Stomach (tissue), 9 donors: Measurements from ENCODE around the gene GALR3. TPM values are rescaled to one million over a fixed set of nuclear protein-coding genes. Genes with fewer than 3 reads are reported as not detected.

Experiments
- DNase-seq, 2 donors: peaks; one replicate each; pipeline versions ENCODE4 v3.0.0 to v3.0.0-alpha.2; 2013 to 2019
- H3K27ac ChIP-seq, 5 donors: fragments of 200-600 bp in 4 of 5; sonication (generic) in 4 of 5; one replicate each; pipeline ENCODE4 v1.5.1; 2013 to 2019; ENCODE audit warnings: mild to moderate bottlenecking in 1 of 5, moderate library complexity in 1 of 5
- H3K27me3 ChIP-seq, 3 donors: fragments of 200-600 bp; sonication (generic); one replicate each; pipeline ENCODE4 v1.5.1; 2017 to 2019; ENCODE audit warnings: mixed run types in 1 of 3
- H3K36me3 ChIP-seq, 4 donors: fragments of 200-600 bp; sonication (generic); 1 replicate in 3 of 4; 2 replicates in 1 of 4; pipeline ENCODE4 v1.5.1; 2016 to 2019
- H3K4me1 ChIP-seq, 4 donors: fragments of 200-600 bp; sonication (generic); one replicate each; pipeline ENCODE4 v1.5.1; 2016 to 2019
- H3K4me3 ChIP-seq, 4 donors: fragments of 200-600 bp; sonication (generic) in 3 of 4; one replicate each; pipeline ENCODE4 v1.5.1; 2016 to 2019; ENCODE audit warnings: mild to moderate bottlenecking in 1 of 4
- H3K9me3 ChIP-seq, 4 donors: fragments of 200-600 bp; sonication (generic); one replicate each; pipeline ENCODE4 v1.5.1; 2016 to 2019
- EP300 ChIP-seq: sonication (generic); formaldehyde crosslinking; IDR thresholded peaks from one replicate; pipeline ENCODE4 v1.6.1; 2017; ENCODE audit warnings: antibody characterized with exemption
- POLR2A ChIP-seq, 4 donors: fragments of 450-650 bp; IDR thresholded peaks; one replicate each; pipeline ENCODE4 v1.6.1; 2016; ENCODE audit warnings: antibody characterized with exemption in 4 of 4, control low read depth in 2 of 4, mild to moderate bottlenecking in 1 of 4, moderate library complexity in 1 of 4
- POLR2AphosphoS5 ChIP-seq, 3 donors: sonication (generic); formaldehyde crosslinking; IDR thresholded peaks; one replicate each; pipeline ENCODE4 v1.6.1; 2016; ENCODE audit warnings: antibody characterized with exemption in 3 of 3
- WGBS, 5 donors: extraction: QIAGEN DNeasy Blood & Tissue Kit in 3 of 5; methylation state at CpG; one replicate each; pipeline versions ENCODE4 v1.1.5 to v1.1.7; 2013 to 2018; 5-methylcytosine and 5-hydroxymethylcytosine counted together
- intact Hi-C: fragments of 100-400 bp; cut with DNase I; formaldehyde crosslinking; loops from one replicate; pipeline ENCODE4 v1.15.1; 2023; ENCODE audit warnings: low total_unique reads
- polyA plus RNA-seq, 3 donors: library from polyadenylated mRNA; stranded (reverse); fragments of 200-250 nt; gene quantifications; one replicate each; pipeline ENCODE4 v1.2.3, GENCODE V29; 2013
- total RNA-seq, 5 donors: library from RNA; depleted of rRNA; stranded (reverse); fragments of >200 nt; gene quantifications; one replicate each; pipeline versions ENCODE4 v1.1.0 to v1.2.3, GENCODE V29; 2014 to 2016
- TF ChIP-seq, protein P1 (sequence below), 7 experiments: fragments of 450-650 bp in 4 of 7; fragments of 200-600 bp in 3 of 7; sonication (generic) in 3 of 7; IDR thresholded peaks; one replicate each; pipeline ENCODE4 v1.5.1; 2016 to 2019; ENCODE audit warnings: antibody characterized with exemption in 7 of 7, control low read depth in 2 of 7, mild to moderate bottlenecking in 1 of 7
- donor health status: healthy with polysubstance abuse.
- donor health status: Bipolar disorder and iron deficiency.
- donor health status: healthy.

GALR3 gene
- total and polyA plus RNA-seq, 8 donors, result not detected

DNA sequence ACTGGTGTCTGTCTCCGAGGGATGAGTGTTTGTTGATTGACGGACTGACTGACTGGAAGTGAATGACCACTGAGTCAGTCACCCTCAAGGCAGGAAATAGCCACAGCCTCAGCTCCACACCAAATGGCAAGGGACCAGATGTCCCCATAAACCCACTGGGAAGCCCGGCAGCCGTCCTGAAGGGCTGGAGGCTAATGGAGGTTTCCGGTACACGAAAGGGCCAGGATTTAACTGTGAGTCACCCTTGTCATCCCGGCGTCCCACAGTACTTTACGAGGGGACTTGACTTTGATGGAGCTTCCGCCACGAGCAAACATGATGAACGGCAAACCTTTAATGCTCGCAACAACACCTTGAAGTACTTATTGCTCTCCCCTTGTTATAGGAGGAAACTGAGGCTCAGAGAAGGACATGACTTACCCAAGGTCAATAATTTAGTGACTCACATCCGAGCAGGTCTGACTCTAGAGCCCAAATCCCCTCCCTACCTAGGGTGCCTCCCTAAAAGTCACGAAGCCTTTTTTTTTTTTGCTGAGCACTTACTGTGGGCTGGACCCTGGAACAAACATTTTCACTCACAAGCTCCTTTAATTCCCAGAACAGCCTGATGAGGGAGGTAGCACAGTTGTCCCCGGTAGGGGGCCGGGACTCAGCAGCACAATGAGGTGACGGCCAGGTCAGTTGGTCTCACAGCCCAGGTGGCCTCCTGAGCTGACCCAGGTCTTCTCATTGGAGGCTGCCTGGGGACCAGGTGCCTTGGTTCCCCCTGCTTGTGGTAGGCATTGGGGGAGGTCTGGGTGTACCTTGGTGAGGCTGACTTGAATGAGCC, 40.6 kb upstream of the GALR3 start:
- 70 to 83% (median 79%) methylated on average over 18 of the region's 18 CpGs for WGBS, 5 donors
- H3K9me3 ChIP-seq, result no peaks in the 10 kb centered on the region
- TF ChIP-seq, protein P1, sequence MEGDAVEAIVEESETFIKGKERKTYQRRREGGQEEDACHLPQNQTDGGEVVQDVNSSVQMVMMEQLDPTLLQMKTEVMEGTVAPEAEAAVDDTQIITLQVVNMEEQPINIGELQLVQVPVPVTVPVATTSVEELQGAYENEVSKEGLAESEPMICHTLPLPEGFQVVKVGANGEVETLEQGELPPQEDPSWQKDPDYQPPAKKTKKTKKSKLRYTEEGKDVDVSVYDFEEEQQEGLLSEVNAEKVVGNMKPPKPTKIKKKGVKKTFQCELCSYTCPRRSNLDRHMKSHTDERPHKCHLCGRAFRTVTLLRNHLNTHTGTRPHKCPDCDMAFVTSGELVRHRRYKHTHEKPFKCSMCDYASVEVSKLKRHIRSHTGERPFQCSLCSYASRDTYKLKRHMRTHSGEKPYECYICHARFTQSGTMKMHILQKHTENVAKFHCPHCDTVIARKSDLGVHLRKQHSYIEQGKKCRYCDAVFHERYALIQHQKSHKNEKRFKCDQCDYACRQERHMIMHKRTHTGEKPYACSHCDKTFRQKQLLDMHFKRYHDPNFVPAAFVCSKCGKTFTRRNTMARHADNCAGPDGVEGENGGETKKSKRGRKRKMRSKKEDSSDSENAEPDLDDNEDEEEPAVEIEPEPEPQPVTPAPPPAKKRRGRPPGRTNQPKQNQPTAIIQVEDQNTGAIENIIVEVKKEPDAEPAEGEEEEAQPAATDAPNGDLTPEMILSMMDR (IDR thresholded peaks at IDR 0.05), result no peak
- TF ChIP-seq POLR2A (IDR thresholded peaks at IDR 0.05) (no peak), POLR2AphosphoS5 (IDR thresholded peaks at IDR 0.05) (no peak), EP300 (no peak)
- no peak overlapping the region for H3K27ac ChIP-seq
- H3K4me3 ChIP-seq, result no peak overlapping the region
- peaks cover 6 to 25% (median 21%) of the 10 kb centered on the region in 4 donors for H3K4me1 ChIP-seq
- no peaks in the 10 kb centered on the region for H3K36me3 ChIP-seq
- H3K27me3 ChIP-seq, result no peaks in the 10 kb centered on the region
- intact Hi-C loops, result no loop called here
- DNase-seq, result peak in 1 of 2 donors; percentile 15

DNA sequence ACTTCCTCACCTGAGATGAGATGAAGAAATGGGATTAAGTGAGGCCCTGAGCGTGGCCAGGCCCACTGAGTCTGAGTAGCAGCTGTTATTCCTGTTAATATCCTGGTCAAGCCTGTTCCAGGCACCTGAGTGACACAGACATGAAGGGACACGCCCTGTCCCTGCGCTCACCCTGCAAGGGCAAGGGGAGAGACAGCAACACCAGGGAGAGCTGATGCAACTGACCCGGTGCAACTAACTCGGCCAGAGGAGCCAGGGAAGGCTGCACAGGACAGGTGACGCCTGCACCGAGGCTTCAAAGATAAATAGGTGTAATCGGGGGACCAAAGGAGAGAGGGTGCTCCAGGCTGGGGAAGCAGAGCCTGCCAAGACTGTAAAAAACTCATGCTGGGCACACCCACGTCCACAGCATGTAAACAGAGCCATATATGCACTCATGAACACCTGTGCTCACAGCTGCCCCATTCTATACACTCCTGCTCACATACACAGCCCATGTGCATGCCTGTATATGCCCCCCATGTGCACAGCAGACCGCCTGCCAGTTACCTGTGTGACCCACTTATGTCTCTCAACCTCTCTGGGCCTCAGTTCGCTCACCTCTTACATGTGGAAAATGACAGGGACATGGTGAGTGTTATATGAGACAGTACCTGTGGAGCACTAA, 38.2 kb upstream of the GALR3 start:
- TF ChIP-seq EP300, result no peak
- peak in 2 of 3 donors; percentile 46 to 77 for TF ChIP-seq POLR2AphosphoS5 (IDR thresholded peaks at IDR 0.05)
- TF ChIP-seq, protein P1 (IDR thresholded peaks at IDR 0.05), result no peak
- TF ChIP-seq POLR2A (IDR thresholded peaks at IDR 0.05), result no peak
- no peaks in the 10 kb centered on the region for H3K9me3 ChIP-seq
- peak overlapping the region; percentile 44 to 75 (median 57) for H3K27ac ChIP-seq
- H3K36me3 ChIP-seq, result no peaks in the 10 kb centered on the region
- no peaks in the 10 kb centered on the region for H3K27me3 ChIP-seq
- H3K4me3 ChIP-seq, result no peak overlapping the region
- peak; percentile 75 to 85 for DNase-seq
- intact Hi-C loops, result no loop called here
- WGBS, 5 donors, result 26 to 55% (median 41%) methylated on average over 11 of the region's 11 CpGs
- peaks cover 6 to 22% (median 18%) of the 10 kb centered on the region in 4 donors for H3K4me1 ChIP-seq

DNA sequence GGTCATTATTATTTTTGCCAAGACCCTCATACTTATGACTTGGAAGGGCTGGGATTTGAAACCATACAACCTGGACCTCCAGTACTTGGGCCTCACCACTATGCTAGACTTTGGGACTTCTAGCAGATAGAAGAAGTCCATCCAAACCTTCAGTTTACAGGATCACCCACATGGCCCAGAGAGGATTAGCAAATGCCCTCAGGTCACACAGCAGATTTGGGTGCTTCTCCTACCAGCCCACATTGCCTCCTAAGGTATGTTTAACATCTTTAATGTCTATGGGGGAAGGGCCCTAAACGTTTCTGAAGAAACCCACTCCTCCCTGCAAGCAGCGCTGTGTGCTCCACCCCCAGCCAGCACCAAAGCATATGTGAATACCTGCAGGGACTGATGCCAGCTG, 32.9 kb upstream of the GALR3 start:
- H3K27me3 ChIP-seq, result no peaks in the 10 kb centered on the region
- no peak overlapping the region for H3K4me3 ChIP-seq
- WGBS, 5 donors, result 13 to 65% (median 63%) methylated on average over 1 to 2 of the region's 2 CpGs
- peaks cover 0 to 11% (median 6%) of the 10 kb centered on the region in 4 donors for H3K4me1 ChIP-seq
- no peaks in the 10 kb centered on the region for H3K9me3 ChIP-seq
- intact Hi-C loops, result loop anchor here (10.0 kb wide), 1 partner anchor 145 kb away; no protein-coding TSS in a partner anchor
- H3K27ac ChIP-seq, result no peak overlapping the region
- TF ChIP-seq POLR2A (IDR thresholded peaks at IDR 0.05), result no peak
- TF ChIP-seq, protein P1 (IDR thresholded peaks at IDR 0.05), result no peak
- TF ChIP-seq EP300, result no peak
- TF ChIP-seq POLR2AphosphoS5 (IDR thresholded peaks at IDR 0.05), result no peak
- H3K36me3 ChIP-seq, result no peaks in the 10 kb centered on the region
- no peak for DNase-seq

DNA sequence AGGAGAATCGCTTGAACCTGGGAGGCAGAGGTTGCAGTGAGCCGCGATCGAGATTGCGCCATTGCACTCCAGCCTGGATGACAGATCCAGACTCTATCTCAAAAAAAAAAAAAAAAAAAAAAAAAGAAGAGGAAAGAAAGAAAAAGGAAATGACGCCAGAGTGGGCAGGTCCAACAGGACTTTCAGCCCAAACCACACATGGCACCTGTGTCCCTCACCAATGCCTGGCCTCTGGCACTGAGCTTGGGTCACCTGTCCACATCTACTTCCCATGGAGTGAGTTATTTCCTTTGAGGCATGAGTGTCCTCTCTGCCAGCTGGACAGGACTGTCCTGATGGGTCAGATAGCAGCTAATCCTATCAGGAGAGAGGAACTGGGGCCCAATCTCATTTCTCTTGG, 30.7 kb upstream of the GALR3 start:
- peak in 1 of 2 donors; percentile 12 for DNase-seq
- peaks cover 0 to 8% (median 3%) of the 10 kb centered on the region in 4 donors for H3K4me1 ChIP-seq
- no peaks in the 10 kb centered on the region for H3K36me3 ChIP-seq
- TF ChIP-seq POLR2AphosphoS5 (IDR thresholded peaks at IDR 0.05) (no peak), POLR2A (IDR thresholded peaks at IDR 0.05) (no peak), EP300 (no peak)
- TF ChIP-seq, protein P1 (IDR thresholded peaks at IDR 0.05), result no peak
- intact Hi-C loops, result loop anchor here (10.0 kb wide), 1 partner anchor 148 kb away; no protein-coding TSS in a partner anchor
- H3K9me3 ChIP-seq, result no peaks in the 10 kb centered on the region
- H3K27ac ChIP-seq, result no peak overlapping the region
- WGBS, 5 donors, result 79 to 89% (median 87%) methylated on average over 6 of the region's 6 CpGs
- no peaks in the 10 kb centered on the region for H3K27me3 ChIP-seq
- no peak overlapping the region for H3K4me3 ChIP-seq
